ENCODE data around the gene GAS2. TPM values are rescaled to one million over a fixed set of nuclear protein-coding genes. Genes with fewer than 3 reads are reported as not detected.

Gene GAS2
- total RNA-seq, 4 donors from 2014 or later: 1.1 to 2.9 (median 2.6) TPM

- no peaks in the 10 kb centered on the region for H3K27me3 ChIP-seq
- in situ Hi-C loops (cut with MboI; ENCODE audit: low sequenced_read_pairs in 4 of 4) (no loop called here), intact Hi-C loops (cut with DNase I; ENCODE audit: low total_unique reads) (no loop called here)
- H3K4me3 ChIP-seq: no peak overlapping the region
- no peaks in the 10 kb centered on the region for H3K9me3 ChIP-seq
- no peak for DNase-seq
- H3K36me3 ChIP-seq: no peaks in the 10 kb centered on the region
- TF ChIP-seq, protein P1, sequence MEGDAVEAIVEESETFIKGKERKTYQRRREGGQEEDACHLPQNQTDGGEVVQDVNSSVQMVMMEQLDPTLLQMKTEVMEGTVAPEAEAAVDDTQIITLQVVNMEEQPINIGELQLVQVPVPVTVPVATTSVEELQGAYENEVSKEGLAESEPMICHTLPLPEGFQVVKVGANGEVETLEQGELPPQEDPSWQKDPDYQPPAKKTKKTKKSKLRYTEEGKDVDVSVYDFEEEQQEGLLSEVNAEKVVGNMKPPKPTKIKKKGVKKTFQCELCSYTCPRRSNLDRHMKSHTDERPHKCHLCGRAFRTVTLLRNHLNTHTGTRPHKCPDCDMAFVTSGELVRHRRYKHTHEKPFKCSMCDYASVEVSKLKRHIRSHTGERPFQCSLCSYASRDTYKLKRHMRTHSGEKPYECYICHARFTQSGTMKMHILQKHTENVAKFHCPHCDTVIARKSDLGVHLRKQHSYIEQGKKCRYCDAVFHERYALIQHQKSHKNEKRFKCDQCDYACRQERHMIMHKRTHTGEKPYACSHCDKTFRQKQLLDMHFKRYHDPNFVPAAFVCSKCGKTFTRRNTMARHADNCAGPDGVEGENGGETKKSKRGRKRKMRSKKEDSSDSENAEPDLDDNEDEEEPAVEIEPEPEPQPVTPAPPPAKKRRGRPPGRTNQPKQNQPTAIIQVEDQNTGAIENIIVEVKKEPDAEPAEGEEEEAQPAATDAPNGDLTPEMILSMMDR (IDR thresholded peaks at IDR 0.05 in 4 of 5, conservative IDR thresholded peaks at IDR 0.05 in 1 of 5): no peak
- no peak for TF ChIP-seq POLR2A (IDR thresholded peaks at IDR 0.05)
- no peak for ATAC-seq
- no peak overlapping the region for H3K27ac ChIP-seq
- H3K4me1 ChIP-seq: no peaks in the 10 kb centered on the region
Measured at GRCh38 chr11:22749536-22749935, 83.1 kb downstream of the GAS2 start.

- in situ Hi-C loops (cut with MboI; ENCODE audit: low sequenced_read_pairs in 4 of 4): no loop called here
- intact Hi-C loops (cut with DNase I; ENCODE audit: low total_unique reads): no loop called here
- no peaks in the 10 kb centered on the region for H3K36me3 ChIP-seq
Measured at GRCh38 chr11:22752908-22753310, 86.5 kb downstream of the GAS2 start.

DNA sequence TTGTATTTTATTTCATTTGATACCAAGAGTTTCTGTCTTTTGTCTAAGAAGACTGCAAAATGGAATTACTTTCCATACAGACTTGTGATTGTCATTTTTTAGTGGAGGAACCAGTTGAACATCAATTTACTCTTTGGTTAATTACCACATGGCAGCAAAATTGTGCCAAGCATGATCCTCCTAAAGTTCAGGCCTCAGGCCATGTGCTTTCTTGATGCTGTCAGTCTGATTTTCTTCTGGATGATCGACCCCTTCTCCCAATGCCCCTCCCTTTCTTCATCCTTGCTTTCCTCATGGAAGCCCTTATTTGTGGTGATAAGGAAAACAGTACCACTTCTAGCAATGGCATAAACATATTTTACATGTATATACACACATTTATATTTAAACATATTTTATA lies 87.0 kb downstream of the GAS2 start:
- Histone ChIP-seq H3K27me3 (no peaks in the 10 kb centered on the region), H3K4me1 (no peaks in the 10 kb centered on the region), H3K27ac (no peak overlapping the region), H3K9me3 (no peaks in the 10 kb centered on the region), H3K4me3 (no peak overlapping the region), H3K36me3 (no peaks in the 10 kb centered on the region)
- intact Hi-C loops (cut with DNase I; ENCODE audit: low total_unique reads): no loop called here
- in situ Hi-C loops (cut with MboI; ENCODE audit: low sequenced_read_pairs in 4 of 4): no loop called here
- ATAC-seq (no peak), DNase-seq (no peak)
- no peak for TF ChIP-seq POLR2A (IDR thresholded peaks at IDR 0.05)
- TF ChIP-seq, protein P1 (IDR thresholded peaks at IDR 0.05 in 4 of 5, conservative IDR thresholded peaks at IDR 0.05 in 1 of 5): no peak

More at GRCh38 chr11:22752908-22753310, 86.5 kb downstream of the GAS2 start:
- Histone ChIP-seq H3K4me1 (no peaks in the 10 kb centered on the region), H3K4me3 (no peak overlapping the region), H3K9me3 (no peaks in the 10 kb centered on the region), H3K27me3 (no peaks in the 10 kb centered on the region), H3K27ac (no peak overlapping the region)
- no peak for DNase-seq
- no peak for TF ChIP-seq POLR2A (IDR thresholded peaks at IDR 0.05)
- TF ChIP-seq, protein P1 (IDR thresholded peaks at IDR 0.05 in 4 of 5, conservative IDR thresholded peaks at IDR 0.05 in 1 of 5): no peak
- no peak for ATAC-seq

- DNase-seq (no peak), ATAC-seq (no peak)
- TF ChIP-seq, protein P1 (IDR thresholded peaks at IDR 0.05 in 4 of 5, conservative IDR thresholded peaks at IDR 0.05 in 1 of 5): no peak
- no peak for TF ChIP-seq POLR2A (IDR thresholded peaks at IDR 0.05)
- H3K27me3 ChIP-seq: no peaks in the 10 kb centered on the region
- H3K9me3 ChIP-seq: no peaks in the 10 kb centered on the region
- peaks cover 0 to 5% of the 10 kb centered on the region in 2 donors for H3K36me3 ChIP-seq
- H3K4me1 ChIP-seq: no peaks in the 10 kb centered on the region
- H3K27ac ChIP-seq: no peak overlapping the region
- in situ Hi-C loops (cut with MboI; ENCODE audit: low sequenced_read_pairs in 4 of 4) (no loop called here), intact Hi-C loops (cut with DNase I; ENCODE audit: low total_unique reads) (no loop called here)
- H3K4me3 ChIP-seq: no peak overlapping the region
Measured at GRCh38 chr11:22761066-22761465, 94.7 kb downstream of the GAS2 start.

DNA sequence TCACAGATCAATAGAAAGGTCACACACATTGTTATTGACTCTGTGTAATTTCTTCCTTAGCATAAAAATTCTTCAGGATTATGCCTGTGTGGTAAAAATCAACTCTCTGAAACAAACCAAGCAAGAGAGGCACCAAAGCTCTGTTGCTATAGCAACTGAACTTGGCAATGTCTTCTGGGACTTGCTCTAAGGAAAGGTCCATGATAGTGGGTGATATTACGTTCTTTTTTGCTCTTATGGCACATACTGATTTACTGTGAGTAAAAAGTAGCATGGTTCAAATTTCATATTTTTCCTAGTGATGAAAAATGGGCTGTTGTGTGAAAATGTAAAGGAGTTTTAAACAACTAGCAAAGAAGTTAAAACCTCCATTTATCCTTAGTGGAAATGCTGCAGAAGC lies 96.8 kb downstream of the GAS2 start:
- no peak for TF ChIP-seq POLR2A (IDR thresholded peaks at IDR 0.05)
- TF ChIP-seq, protein P1 (IDR thresholded peaks at IDR 0.05 in 4 of 5, conservative IDR thresholded peaks at IDR 0.05 in 1 of 5): no peak
- Histone ChIP-seq H3K4me1 (no peaks in the 10 kb centered on the region), H3K27ac (no peak overlapping the region), H3K4me3 (no peak overlapping the region), H3K9me3 (no peaks in the 10 kb centered on the region), H3K27me3 (no peaks in the 10 kb centered on the region), H3K36me3 (peaks cover 0 to 5% of the 10 kb centered on the region in 2 donors)
- in situ Hi-C loops (cut with MboI; ENCODE audit: low sequenced_read_pairs in 4 of 4) (no loop called here), intact Hi-C loops (cut with DNase I; ENCODE audit: low total_unique reads) (no loop called here)
- DNase-seq: no peak
- ATAC-seq: no peak
